ENCODE results near the gene SEPTIN5.

GRCh38 chr22:19737846-19738663 lies 23.8 kb downstream of the SEPTIN5 start:
- TF ChIP-seq POLR2AphosphoS5 (IDR thresholded peaks at IDR 0.05; ENCODE audit: low read depth) (no peak), CTCF (conservative IDR thresholded peaks at IDR 0.05; ENCODE audit: low read depth in 2 of 2) (no peak), EZH2phosphoT487 (IDR thresholded peaks at IDR 0.05; ENCODE audit: unreplicated experiment) (no peak), REST (IDR thresholded peaks at IDR 0.05; ENCODE audit: unreplicated experiment) (no peak), ZNF114 (CRISPR knock-in tag; IDR thresholded peaks at IDR 0.05) (no peak), JUNB (IDR thresholded peaks at IDR 0.05; ENCODE audit: unreplicated experiment) (no peak), ETS1 (IDR thresholded peaks at IDR 0.05) (no peak), ZNF331 (CRISPR knock-in tag; IDR thresholded peaks at IDR 0.05; ENCODE audit: low read depth) (no peak), EZH2 (IDR thresholded peaks at IDR 0.05; ENCODE audit: low read depth, unreplicated experiment) (no peak), CREB1 (CRISPR knock-in tag; IDR thresholded peaks at IDR 0.05; ENCODE audit: low read depth) (no peak), STAT1 (IDR thresholded peaks at IDR 0.05; ENCODE audit: unreplicated experiment) (no peak), NANOG (IDR thresholded peaks at IDR 0.05; ENCODE audit: borderline replicate concordance) (no peak), ZNF462 (CRISPR knock-in tag; IDR thresholded peaks at IDR 0.05) (no peak)
